A673 (cell line): ENCODE results near the gene PPP1R12A. TPM values are rescaled to one million over a fixed set of nuclear protein-coding genes. Genes with fewer than 3 reads are reported as not detected.

Source experiments
- BruUV-seq: library from RNA; stranded (reverse); fragments of 400-500 nt; replicated peaks from 2 replicates; lab custom pipeline; 2021; lab: Mats Ljungman, UMichigan
- CTCF ChIA-PET: fragments of 300-600 bp; sonication (Branson Sonifier 250); formaldehyde crosslinking; loops from one replicate; lab custom pipeline; 2022; ENCODE audit warnings: antibody characterized with exemption; lab: Charles Lee
- POLR2A ChIA-PET: fragments of 300-600 bp; sonication (Branson Sonifier 250); formaldehyde crosslinking; loops from one replicate; lab custom pipeline; 2022; ENCODE audit warnings: antibody characterized with exemption; ENCODE audit not compliant: low non-redundant PET; lab: Charles Lee
- DNase-seq: peaks from one replicate; pipeline ENCODE4 v3.0.0-alpha.2; 2015; ENCODE audit warnings: low spot score
- H3K27ac ChIP-seq: fragments of 200-600 bp; sonication (generic); 2 replicates; pipeline ENCODE4 v1.5.1; 2016; ENCODE audit warnings: mixed run types, low read depth, mild to moderate bottlenecking, mixed read lengths, antibody characterized with exemption, low read length; ENCODE audit not compliant: poor library complexity, severe bottlenecking
- H3K27me3 ChIP-seq: fragments of 200-600 bp; sonication (generic); replicated peaks from 2 replicates; pipeline ENCODE4 v1.6.1; 2017; ENCODE audit warnings: mixed run types, low read depth, mild to moderate bottlenecking, mixed read lengths, antibody characterized with exemption, low read length; ENCODE audit not compliant: insufficient read depth, poor library complexity
- H3K36me3 ChIP-seq: fragments of 200-600 bp; sonication (generic); 2 replicates; pipeline ENCODE4 v1.6.1; 2016; ENCODE audit warnings: mixed run types, mild to moderate bottlenecking, mixed read lengths, antibody characterized with exemption, low read length; ENCODE audit not compliant: insufficient read depth, poor library complexity, severe bottlenecking
- H3K4me1 ChIP-seq: fragments of 200-600 bp; sonication (generic); 2 replicates; pipeline ENCODE4 v1.6.1; 2017; ENCODE audit warnings: mixed run types, mild to moderate bottlenecking, mixed read lengths, antibody characterized with exemption, low read length; ENCODE audit not compliant: insufficient read depth, poor library complexity, severe bottlenecking
- H3K4me3 ChIP-seq: fragments of 200-600 bp; sonication (generic); 2 replicates; pipeline ENCODE4 v1.5.1; 2016; ENCODE audit warnings: low read depth, mixed run types, mild to moderate bottlenecking, mixed read lengths, low read length; ENCODE audit not compliant: poor library complexity, severe bottlenecking
- H3K9me3 ChIP-seq: fragments of 200-600 bp; sonication (generic); 2 replicates; pipeline ENCODE4 v1.6.1; 2016; ENCODE audit warnings: mixed run types, low read depth, mild to moderate bottlenecking, mixed read lengths, antibody characterized with exemption, low read length; ENCODE audit not compliant: poor library complexity, severe bottlenecking
- EZH2 ChIP-seq: fragments of 200-600 bp; sonication (generic); IDR thresholded peaks from 2 replicates; pipeline ENCODE4 v1.6.1; 2017; ENCODE audit warnings: borderline replicate concordance, low read depth, mild to moderate bottlenecking, mixed read lengths, antibody characterized with exemption, low read length; ENCODE audit not compliant: poor library complexity, severe bottlenecking
- intact Hi-C: fragments of 100-400 bp; cut with micrococcal nuclease; formaldehyde crosslinking; loops from one replicate; pipeline ENCODE4 v1.10.0; 2022; ENCODE audit not compliant: unreplicated experiment
- total RNA-seq: library from RNA; stranded (reverse); gene quantifications from 2 replicates; pipeline ENCODE4 v1.2.3, GENCODE V29; 2021
- TF ChIP-seq, protein P1 (sequence below): fragments of 300-800, 200-600 bp; sonication (generic); conservative IDR thresholded peaks from 2 replicates; pipeline ENCODE4 v1.5.1; 2017; ENCODE audit warnings: low read depth, mild to moderate bottlenecking, antibody characterized with exemption, low read length, moderate library complexity, mixed read lengths

PPP1R12A gene
- total RNA-seq, 1 experiment from 2014 or later, result 80.8 TPM

DNA sequence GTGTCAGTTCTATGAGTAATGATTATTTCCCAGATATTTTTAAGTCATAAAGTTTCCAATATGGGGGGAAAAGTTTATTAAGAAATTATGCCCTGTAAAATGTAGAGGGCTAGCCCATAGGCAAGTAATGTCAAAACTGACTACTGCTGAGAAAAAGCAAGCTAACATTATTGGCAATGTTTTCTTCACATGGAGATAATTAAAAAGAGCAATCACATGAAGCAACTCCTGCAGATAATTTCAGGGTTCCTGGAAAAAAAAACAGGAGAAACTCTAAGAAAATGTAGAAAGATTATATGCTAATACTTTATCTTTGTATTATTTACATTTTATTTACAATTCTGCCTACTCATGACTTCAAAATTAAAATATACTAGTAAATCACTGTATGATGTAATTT, 39.8 kb downstream of the PPP1R12A start:
- intact Hi-C loops, result no loop called here
- CTCF ChIA-PET, result no interaction called here
- peaks cover 14% of the 10 kb centered on the region for H3K4me1 ChIP-seq

GRCh38 chr12:79891506-79892162, 43.3 kb downstream of the PPP1R12A start:
- POLR2A ChIA-PET, result no interaction called here
- Histone ChIP-seq H3K4me1 (peaks cover 17% of the 10 kb centered on the region), H3K4me3 (no peak overlapping the region), H3K27me3 (no peaks in the 10 kb centered on the region), H3K9me3 (no peaks in the 10 kb centered on the region), H3K27ac (no peak overlapping the region), H3K36me3 (no peaks in the 10 kb centered on the region)
- TF ChIP-seq, protein P1, sequence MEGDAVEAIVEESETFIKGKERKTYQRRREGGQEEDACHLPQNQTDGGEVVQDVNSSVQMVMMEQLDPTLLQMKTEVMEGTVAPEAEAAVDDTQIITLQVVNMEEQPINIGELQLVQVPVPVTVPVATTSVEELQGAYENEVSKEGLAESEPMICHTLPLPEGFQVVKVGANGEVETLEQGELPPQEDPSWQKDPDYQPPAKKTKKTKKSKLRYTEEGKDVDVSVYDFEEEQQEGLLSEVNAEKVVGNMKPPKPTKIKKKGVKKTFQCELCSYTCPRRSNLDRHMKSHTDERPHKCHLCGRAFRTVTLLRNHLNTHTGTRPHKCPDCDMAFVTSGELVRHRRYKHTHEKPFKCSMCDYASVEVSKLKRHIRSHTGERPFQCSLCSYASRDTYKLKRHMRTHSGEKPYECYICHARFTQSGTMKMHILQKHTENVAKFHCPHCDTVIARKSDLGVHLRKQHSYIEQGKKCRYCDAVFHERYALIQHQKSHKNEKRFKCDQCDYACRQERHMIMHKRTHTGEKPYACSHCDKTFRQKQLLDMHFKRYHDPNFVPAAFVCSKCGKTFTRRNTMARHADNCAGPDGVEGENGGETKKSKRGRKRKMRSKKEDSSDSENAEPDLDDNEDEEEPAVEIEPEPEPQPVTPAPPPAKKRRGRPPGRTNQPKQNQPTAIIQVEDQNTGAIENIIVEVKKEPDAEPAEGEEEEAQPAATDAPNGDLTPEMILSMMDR, result no peak
- TF ChIP-seq EZH2, result no peak
- BruUV-seq, result no TSS peak
- DNase-seq, result no peak
- CTCF ChIA-PET, result no interaction called here
- intact Hi-C loops, result no loop called here

More for the DNA sequence above, 39.8 kb downstream of the PPP1R12A start:
- DNase-seq, result no peak
- Histone ChIP-seq H3K4me3 (no peak overlapping the region), H3K27ac (peak overlapping the region; percentile 19), H3K27me3 (no peaks in the 10 kb centered on the region), H3K36me3 (no peaks in the 10 kb centered on the region), H3K9me3 (no peaks in the 10 kb centered on the region)
- BruUV-seq, result no TSS peak
- POLR2A ChIA-PET, result no interaction called here
- TF ChIP-seq, protein P1, result no peak
- TF ChIP-seq EZH2, result no peak

DNA sequence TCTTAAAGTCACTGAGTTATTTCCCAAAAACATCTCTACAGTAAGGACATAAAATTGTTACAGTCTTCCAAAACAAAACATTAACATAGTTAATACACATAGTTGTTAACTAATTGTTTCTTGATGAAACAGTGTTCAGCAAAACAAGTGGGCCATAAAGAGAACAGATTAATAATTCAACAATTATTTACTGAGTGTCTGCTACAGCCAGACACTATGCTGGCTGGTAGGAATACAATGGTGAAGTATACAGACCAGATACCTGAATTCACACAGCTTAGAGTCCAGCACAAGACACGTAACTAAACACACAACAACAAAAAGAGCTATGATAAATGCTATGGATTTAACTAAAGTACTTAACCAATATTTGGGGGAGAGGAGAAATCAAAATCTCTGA, 47.0 kb downstream of the PPP1R12A start:
- H3K9me3 ChIP-seq, result no peaks in the 10 kb centered on the region
- DNase-seq, result no peak
- H3K4me3 ChIP-seq, result no peak overlapping the region
- BruUV-seq, result no TSS peak
- no peaks in the 10 kb centered on the region for H3K27me3 ChIP-seq
- no peak overlapping the region for H3K27ac ChIP-seq
- intact Hi-C loops, result loop anchor here (1.0 kb wide), 1 partner anchor 298 kb away; no protein-coding TSS in a partner anchor
- peaks cover 8% of the 10 kb centered on the region for H3K4me1 ChIP-seq
- CTCF ChIA-PET, result interaction anchor here (0.6 kb wide), 1 partner anchor 1124 kb away, joined by 6 read pairs; no protein-coding TSS in a partner anchor
- no peak for TF ChIP-seq EZH2
- TF ChIP-seq, protein P1, result no peak
- POLR2A ChIA-PET, result no interaction called here
- no peaks in the 10 kb centered on the region for H3K36me3 ChIP-seq
